Astrocyte of the hippocampus (primary cell): ENCODE measurements around the gene MACF1.

ENCODE experiments used
- DNase-seq: peaks from one replicate; pipeline ENCODE4 v3.0.0; 2011; ENCODE audit warnings: low read depth, low spot score

The MACF1 gene

GRCh38 chr1:39348278-39348677 is 143.8 kb downstream of the MACF1 start:
- no peak for DNase-seq

- DNase-seq = no peak
These were observed 148.4 kb downstream of the MACF1 start for GRCh38 chr1:39352881-39353280.

GRCh38 chr1:39354572-39354971 is 150.1 kb downstream of the MACF1 start:
- no peak for DNase-seq

- no peak for DNase-seq
These were observed 154.0 kb downstream of the MACF1 start for GRCh38 chr1:39358491-39358890.

- peak; percentile 87 for DNase-seq
These were observed 154.6 kb downstream of the MACF1 start for GRCh38 chr1:39359028-39359570.

GRCh38 chr1:39360731-39361130 is 156.2 kb downstream of the MACF1 start:
- no peak for DNase-seq

- DNase-seq = no peak
These were observed 157.0 kb downstream of the MACF1 start for GRCh38 chr1:39361446-39361845.

- no peak for DNase-seq
These were observed 158.8 kb downstream of the MACF1 start for GRCh38 chr1:39363267-39363666.

- DNase-seq = no peak
These were observed 163.6 kb downstream of the MACF1 start for GRCh38 chr1:39368045-39368444.

GRCh38 chr1:39369565-39369964 is 165.1 kb downstream of the MACF1 start:
- no peak for DNase-seq

GRCh38 chr1:39370602-39371001 is 166.1 kb downstream of the MACF1 start:
- peak; percentile 77 for DNase-seq

- no peak for DNase-seq
These were observed 167.6 kb downstream of the MACF1 start for GRCh38 chr1:39372105-39372504.

- no peak for DNase-seq
These were observed 172.2 kb downstream of the MACF1 start for GRCh38 chr1:39376656-39377055.

GRCh38 chr1:39378377-39378776 is 173.9 kb downstream of the MACF1 start:
- no peak for DNase-seq

- DNase-seq = no peak
These were observed 174.7 kb downstream of the MACF1 start for GRCh38 chr1:39379187-39379586.

- DNase-seq = peak; percentile 18
These were observed 175.5 kb downstream of the MACF1 start for GRCh38 chr1:39380036-39380435.

GRCh38 chr1:39381839-39382238 is 177.3 kb downstream of the MACF1 start:
- DNase-seq = peak; percentile 39

- no peak for DNase-seq
These were observed 179.8 kb downstream of the MACF1 start for GRCh38 chr1:39384305-39384704.

GRCh38 chr1:39385067-39385988 is 180.8 kb downstream of the MACF1 start:
- DNase-seq = no peak

- no peak for DNase-seq
These were observed 182.5 kb downstream of the MACF1 start for GRCh38 chr1:39386997-39387396.

- DNase-seq = peak; percentile 83
These were observed 183.0 kb downstream of the MACF1 start for GRCh38 chr1:39387452-39387851.

GRCh38 chr1:39391691-39392679 is 187.5 kb downstream of the MACF1 start:
- peak; percentile 89 for DNase-seq
